ENCODE results near the gene ROR1. TPM values are rescaled to one million over a fixed set of nuclear protein-coding genes. Genes with fewer than 3 reads are reported as not detected.
A peak's percentile ranks its signal among the peaks of the same experiment; 100 is the strongest.

ROR1 gene
- total RNA-seq: under 1 TPM in 1 of 2 donors, not detected in 1; 0.09 TPM

DNA sequence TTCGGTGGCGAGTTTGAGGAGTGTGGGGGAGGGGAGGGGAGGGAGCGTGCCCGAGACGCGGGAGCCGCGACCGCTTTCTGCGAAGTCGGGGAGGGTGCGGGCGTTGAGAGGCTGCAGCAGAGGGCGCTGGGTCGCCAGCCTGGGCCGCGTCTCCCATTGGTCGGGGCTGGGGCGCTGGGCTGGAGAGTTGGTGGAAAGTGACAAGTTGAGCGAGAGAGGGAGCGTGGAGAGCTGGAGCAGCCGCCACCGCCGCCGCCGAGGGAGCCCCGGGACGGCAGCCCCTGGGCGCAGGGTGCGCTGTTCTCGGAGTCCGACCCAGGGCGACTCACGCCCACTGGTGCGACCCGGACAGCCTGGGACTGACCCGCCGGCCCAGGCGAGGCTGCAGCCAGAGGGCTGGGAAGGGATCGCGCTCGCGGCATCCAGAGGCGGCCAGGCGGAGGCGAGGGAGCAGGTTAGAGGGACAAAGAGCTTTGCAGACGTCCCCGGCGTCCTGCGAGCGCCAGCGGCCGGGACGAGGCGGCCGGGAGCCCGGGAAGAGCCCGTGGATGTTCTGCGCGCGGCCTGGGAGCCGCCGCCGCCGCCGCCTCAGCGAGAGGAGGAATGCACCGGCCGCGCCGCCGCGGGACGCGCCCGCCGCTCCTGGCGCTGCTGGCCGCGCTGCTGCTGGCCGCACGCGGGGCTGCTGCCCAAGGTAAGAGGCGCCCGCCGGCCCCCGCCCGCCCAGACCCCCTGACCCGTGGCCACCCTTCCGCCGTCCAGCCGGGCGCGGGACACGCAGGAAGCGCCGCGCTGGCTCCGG is at the start of gene ROR1:
Gene ROR1 (plus strand): TSS at position 203 of the 802 bp plus-strand sequence.
- no peak within 1 kb of the TSS for H3K27ac Mint-ChIP-seq
- ATAC-seq (replicated peaks): peak; percentile 84
- H3K27me3 Mint-ChIP-seq: peaks cover 61% of the 10 kb centered on the region

GRCh38 chr1:63724375-63724899 is 49.4 kb upstream of the ROR1 start:
- H3K4me3 Mint-ChIP-seq: no peak overlapping the region
- no peaks in the 10 kb centered on the region for H3K36me3 Mint-ChIP-seq (ENCODE audit: low read depth)
- ATAC-seq (replicated peaks): no peak
- no peak overlapping the region for H3K27ac Mint-ChIP-seq
- H3K9me3 Mint-ChIP-seq: no peaks in the 10 kb centered on the region
- no peaks in the 10 kb centered on the region for H3K27me3 Mint-ChIP-seq
- no peaks in the 10 kb centered on the region for H3K4me1 Mint-ChIP-seq

More for the DNA sequence above, at the start of gene ROR1:
- H3K4me1 Mint-ChIP-seq: peaks cover 6% of the 10 kb centered on the region
- no peaks in the 10 kb centered on the region for H3K9me3 Mint-ChIP-seq
- H3K36me3 Mint-ChIP-seq (ENCODE audit: low read depth): peaks cover 6% of the 10 kb centered on the region
- peak within 1 kb of the TSS; percentile 59 for H3K4me3 Mint-ChIP-seq

DNA sequence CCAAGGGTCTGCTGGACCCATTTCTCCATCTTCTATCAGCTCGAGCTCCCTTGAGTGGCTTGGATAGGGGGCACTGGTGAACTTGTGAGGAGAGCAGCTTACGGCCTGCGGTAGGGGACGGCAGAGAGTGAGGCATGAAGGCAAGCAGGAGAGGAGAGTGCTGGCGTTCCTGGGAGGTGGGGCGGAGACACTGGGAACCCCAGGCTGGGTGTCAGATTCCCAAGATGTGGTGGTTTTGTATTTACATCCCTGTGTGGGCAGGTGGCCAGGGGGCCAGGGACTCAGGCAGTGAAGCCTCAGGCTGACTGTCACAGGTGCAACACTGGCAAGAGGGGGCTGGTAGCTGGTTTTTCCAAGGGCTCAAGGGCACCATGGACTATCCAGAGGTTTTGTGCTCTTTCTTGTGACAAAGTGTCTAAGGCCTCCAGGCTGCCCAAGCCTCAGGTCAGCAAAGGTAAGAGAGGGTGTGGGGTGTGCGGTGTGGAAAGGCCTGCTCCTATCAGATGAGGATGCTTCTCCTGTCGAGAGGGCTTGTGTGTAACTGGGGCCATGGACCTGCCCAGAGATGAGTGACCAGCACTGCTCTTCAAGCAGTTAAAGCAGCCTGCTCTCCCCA is 45.1 kb upstream of the ROR1 start:
- no peak for ATAC-seq (replicated peaks)
- H3K4me3 Mint-ChIP-seq: no peak overlapping the region
- H3K36me3 Mint-ChIP-seq (ENCODE audit: low read depth): no peaks in the 10 kb centered on the region

GRCh38 chr1:63729227-63729620 is 44.6 kb upstream of the ROR1 start:
- H3K4me1 Mint-ChIP-seq: no peaks in the 10 kb centered on the region
- H3K27ac Mint-ChIP-seq: no peak overlapping the region
- H3K9me3 Mint-ChIP-seq: no peaks in the 10 kb centered on the region
- H3K4me3 Mint-ChIP-seq: no peak overlapping the region
- ATAC-seq (replicated peaks): no peak
- no peaks in the 10 kb centered on the region for H3K36me3 Mint-ChIP-seq (ENCODE audit: low read depth)
- H3K27me3 Mint-ChIP-seq: no peaks in the 10 kb centered on the region

More for the DNA sequence above, 45.1 kb upstream of the ROR1 start:
- H3K27me3 Mint-ChIP-seq: no peaks in the 10 kb centered on the region
- H3K4me1 Mint-ChIP-seq: no peaks in the 10 kb centered on the region
- no peak overlapping the region for H3K27ac Mint-ChIP-seq
- no peaks in the 10 kb centered on the region for H3K9me3 Mint-ChIP-seq

DNA sequence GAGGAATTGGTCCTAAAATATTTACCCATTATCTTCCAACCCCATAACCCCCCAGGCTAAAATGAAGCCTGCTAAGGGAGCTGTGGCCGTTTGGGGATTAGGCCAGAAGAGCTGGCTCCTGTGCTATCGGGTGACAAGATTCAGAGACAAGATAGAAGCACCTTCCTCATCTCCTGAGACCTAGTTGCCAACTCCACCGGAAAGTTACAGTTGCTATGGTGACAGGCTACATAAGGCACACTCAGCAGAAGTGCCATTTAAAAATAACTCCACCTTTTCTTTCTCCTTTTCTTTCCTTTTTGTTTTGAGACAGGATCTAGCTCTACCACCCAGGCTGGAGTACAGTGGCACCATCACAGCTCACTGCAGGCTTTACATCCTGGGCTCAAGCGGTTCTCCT is 43.6 kb upstream of the ROR1 start:
- no peak overlapping the region for H3K27ac Mint-ChIP-seq
- ATAC-seq (replicated peaks): no peak
- no peaks in the 10 kb centered on the region for H3K27me3 Mint-ChIP-seq
- H3K4me1 Mint-ChIP-seq: no peaks in the 10 kb centered on the region
- H3K9me3 Mint-ChIP-seq: no peaks in the 10 kb centered on the region
- no peaks in the 10 kb centered on the region for H3K36me3 Mint-ChIP-seq (ENCODE audit: low read depth)
- no peak overlapping the region for H3K4me3 Mint-ChIP-seq

DNA sequence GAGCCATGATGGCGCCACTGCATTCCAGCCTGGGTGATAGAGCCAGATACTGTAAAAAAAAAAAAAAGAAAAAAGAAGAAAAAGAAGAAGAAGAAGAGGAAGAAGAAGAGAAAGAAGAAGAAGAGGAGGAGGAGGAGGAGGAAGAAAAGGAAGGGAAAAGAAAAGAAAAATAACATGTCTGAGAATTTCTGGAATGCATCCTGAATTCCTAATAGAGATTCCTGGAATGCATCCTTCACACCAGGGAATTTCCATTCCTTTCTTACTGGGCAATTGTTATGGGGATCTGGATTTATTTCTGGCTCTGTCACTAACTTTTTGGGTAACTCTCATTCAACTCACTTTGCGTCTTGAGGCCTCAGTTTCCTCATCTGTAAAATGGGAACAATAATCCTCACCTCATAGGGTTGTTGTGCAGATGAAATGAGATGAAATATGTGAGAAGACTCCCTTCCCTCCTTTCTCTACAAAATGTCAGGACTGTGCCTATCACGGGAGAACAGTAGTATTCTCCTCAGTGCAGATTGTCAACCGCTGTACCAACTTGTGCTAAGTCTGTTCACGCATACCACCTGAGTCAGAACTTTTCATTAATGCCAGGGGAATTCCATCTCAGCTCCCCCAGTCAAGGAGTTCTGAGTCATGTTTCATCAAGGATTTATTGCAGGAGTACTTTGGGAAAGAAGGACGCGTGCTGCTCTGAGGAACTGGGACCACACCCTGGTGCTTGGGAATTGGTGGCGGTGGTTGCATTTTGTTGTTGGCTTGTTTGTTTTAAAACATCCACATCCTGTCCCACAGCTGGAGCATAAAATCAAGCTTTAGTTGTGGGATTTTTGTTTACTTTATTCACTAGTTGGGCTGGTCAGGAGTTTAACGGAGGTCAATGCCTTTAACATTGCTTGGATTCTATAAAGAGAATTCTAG is 42.4 kb upstream of the ROR1 start:
- H3K36me3 Mint-ChIP-seq (ENCODE audit: low read depth): no peaks in the 10 kb centered on the region
- no peak overlapping the region for H3K27ac Mint-ChIP-seq
- H3K4me1 Mint-ChIP-seq: no peaks in the 10 kb centered on the region
- no peak for ATAC-seq (replicated peaks)
- H3K4me3 Mint-ChIP-seq: no peak overlapping the region
- H3K27me3 Mint-ChIP-seq: no peaks in the 10 kb centered on the region
- H3K9me3 Mint-ChIP-seq: peaks cover under 1% of the 10 kb centered on the region

GRCh38 chr1:63732666-63733065 is 41.2 kb upstream of the ROR1 start:
- H3K4me3 Mint-ChIP-seq: no peak overlapping the region
- no peaks in the 10 kb centered on the region for H3K36me3 Mint-ChIP-seq (ENCODE audit: low read depth)
- H3K9me3 Mint-ChIP-seq: peaks cover 10% of the 10 kb centered on the region
- ATAC-seq (replicated peaks): no peak
- no peaks in the 10 kb centered on the region for H3K4me1 Mint-ChIP-seq
- no peak overlapping the region for H3K27ac Mint-ChIP-seq
- H3K27me3 Mint-ChIP-seq: peaks cover 9% of the 10 kb centered on the region

DNA sequence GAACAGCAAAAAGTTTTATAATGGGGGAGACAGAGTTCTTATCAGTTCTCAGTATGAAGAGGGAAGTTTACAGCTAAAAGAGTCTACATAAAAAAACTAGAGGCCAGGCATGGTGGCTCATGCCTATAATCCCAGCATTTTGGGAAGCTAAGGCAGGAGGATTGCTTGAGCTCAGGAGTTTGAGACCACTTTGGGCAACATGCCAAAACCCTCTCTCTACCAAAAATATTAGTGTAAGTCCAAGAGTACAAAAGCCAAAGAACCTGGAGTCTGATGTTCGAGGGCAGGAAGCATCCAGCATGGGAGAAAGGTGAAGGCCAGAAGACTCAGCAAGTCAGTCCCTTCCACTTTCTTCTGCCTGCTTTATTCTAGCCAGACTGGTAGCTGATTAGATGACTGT is 35.0 kb upstream of the ROR1 start:
- H3K4me3 Mint-ChIP-seq: no peak overlapping the region
- peaks cover 23% of the 10 kb centered on the region for H3K27me3 Mint-ChIP-seq
- peaks cover 10% of the 10 kb centered on the region for H3K9me3 Mint-ChIP-seq
- ATAC-seq (replicated peaks): no peak
- no peak overlapping the region for H3K27ac Mint-ChIP-seq
- no peaks in the 10 kb centered on the region for H3K4me1 Mint-ChIP-seq
- no peaks in the 10 kb centered on the region for H3K36me3 Mint-ChIP-seq (ENCODE audit: low read depth)

DNA sequence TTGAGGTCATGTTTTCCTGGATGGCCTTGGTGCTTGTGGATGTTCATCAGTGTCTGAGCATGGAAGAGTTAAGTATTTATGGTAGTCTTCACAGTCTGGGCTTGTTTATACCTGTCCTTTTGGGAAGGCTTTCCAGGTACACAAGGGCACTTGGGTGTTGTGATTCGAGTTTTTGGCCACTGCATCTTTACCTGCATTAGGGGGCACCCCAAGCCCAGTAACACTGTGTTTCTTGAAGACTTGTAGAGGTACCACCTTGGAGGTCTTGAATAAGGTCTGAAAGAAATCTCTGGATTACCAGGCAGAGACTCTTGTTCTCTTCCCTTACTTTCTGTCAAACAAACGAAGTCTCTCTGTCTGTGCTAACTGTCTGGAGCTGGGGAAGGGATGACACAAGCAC is 34.4 kb upstream of the ROR1 start:
- no peaks in the 10 kb centered on the region for H3K4me1 Mint-ChIP-seq
- peaks cover 10% of the 10 kb centered on the region for H3K9me3 Mint-ChIP-seq
- H3K36me3 Mint-ChIP-seq (ENCODE audit: low read depth): no peaks in the 10 kb centered on the region
- no peak overlapping the region for H3K4me3 Mint-ChIP-seq
- peaks cover 23% of the 10 kb centered on the region for H3K27me3 Mint-ChIP-seq
- no peak overlapping the region for H3K27ac Mint-ChIP-seq
- ATAC-seq (replicated peaks): no peak

DNA sequence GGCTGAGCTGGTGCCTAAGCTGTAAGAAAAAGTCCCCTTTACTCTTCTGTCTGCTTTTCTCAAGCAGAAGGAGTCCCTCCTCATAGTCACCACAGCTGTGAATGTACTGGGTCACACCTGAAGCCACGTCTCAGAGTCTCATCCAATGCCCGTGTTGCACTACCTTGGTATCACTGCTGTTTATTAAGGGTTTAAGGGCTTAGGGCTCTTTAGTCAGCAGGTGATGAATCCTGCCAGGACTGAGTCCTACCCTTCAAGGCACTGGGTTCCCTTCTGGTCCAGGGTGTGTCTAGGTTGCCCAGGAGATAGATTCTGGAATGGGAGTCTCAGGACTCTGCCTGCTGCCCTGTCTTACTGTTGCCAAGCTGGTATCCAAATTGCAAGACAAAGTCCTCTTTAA is 33.4 kb upstream of the ROR1 start:
- Mint-ChIP-seq H3K4me3 (no peak overlapping the region), H3K36me3 (ENCODE audit: low read depth) (no peaks in the 10 kb centered on the region), H3K27ac (no peak overlapping the region), H3K27me3 (peaks cover 23% of the 10 kb centered on the region), H3K9me3 (peaks cover 10% of the 10 kb centered on the region), H3K4me1 (no peaks in the 10 kb centered on the region)
- no peak for ATAC-seq (replicated peaks)

- Mint-ChIP-seq H3K36me3 (ENCODE audit: low read depth) (no peaks in the 10 kb centered on the region), H3K4me1 (no peaks in the 10 kb centered on the region), H3K27ac (no peak overlapping the region), H3K27me3 (peaks cover 17% of the 10 kb centered on the region), H3K9me3 (no peaks in the 10 kb centered on the region), H3K4me3 (no peak overlapping the region)
- no peak for ATAC-seq (replicated peaks)
Measured at GRCh38 chr1:63742526-63742925, 31.3 kb upstream of the ROR1 start.

GRCh38 chr1:63743781-63744180 is 30.0 kb upstream of the ROR1 start:
- peaks cover 19% of the 10 kb centered on the region for H3K27me3 Mint-ChIP-seq
- H3K4me3 Mint-ChIP-seq: no peak overlapping the region
- no peaks in the 10 kb centered on the region for H3K4me1 Mint-ChIP-seq
- H3K27ac Mint-ChIP-seq: no peak overlapping the region
- no peak for ATAC-seq (replicated peaks)
- H3K36me3 Mint-ChIP-seq (ENCODE audit: low read depth): no peaks in the 10 kb centered on the region
- H3K9me3 Mint-ChIP-seq: no peaks in the 10 kb centered on the region

- Mint-ChIP-seq H3K9me3 (no peaks in the 10 kb centered on the region), H3K4me3 (no peak overlapping the region), H3K27ac (no peak overlapping the region), H3K36me3 (ENCODE audit: low read depth) (no peaks in the 10 kb centered on the region), H3K4me1 (no peaks in the 10 kb centered on the region), H3K27me3 (peaks cover 20% of the 10 kb centered on the region)
- peak; percentile 90 for ATAC-seq (replicated peaks)
Measured at GRCh38 chr1:63746129-63746864, 27.5 kb upstream of the ROR1 start.

DNA sequence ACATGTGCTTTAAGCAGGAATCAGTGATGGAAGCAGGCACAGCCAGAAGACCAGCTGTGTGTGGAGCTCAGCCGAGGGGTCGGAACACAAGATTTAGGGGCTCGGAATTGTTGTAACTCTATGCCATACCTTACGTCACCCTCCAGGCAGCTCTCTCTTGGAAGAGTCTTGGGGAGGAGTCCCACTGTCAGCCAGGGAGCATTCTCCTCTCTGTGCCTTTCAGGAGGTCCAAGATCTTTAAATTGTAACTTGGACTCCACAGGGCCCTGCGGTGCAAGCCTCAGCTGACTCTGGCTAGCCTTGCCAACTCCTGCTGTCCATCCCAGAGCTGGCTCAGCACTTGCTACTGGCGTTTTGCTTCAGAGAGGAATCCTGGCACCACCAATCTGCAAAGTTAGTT is 26.4 kb upstream of the ROR1 start:
- Mint-ChIP-seq H3K4me3 (no peak overlapping the region), H3K4me1 (no peaks in the 10 kb centered on the region), H3K27me3 (peaks cover 18% of the 10 kb centered on the region), H3K36me3 (ENCODE audit: low read depth) (no peaks in the 10 kb centered on the region), H3K9me3 (no peaks in the 10 kb centered on the region), H3K27ac (no peak overlapping the region)
- no peak for ATAC-seq (replicated peaks)
